Activated CD4-positive, alpha-beta T cell treated with anti-CD3 and anti-CD28 coated beads, Interleukin-10, Interleukin-2, amounts not matched to agents 100 ng/mL and 50 ng/mL, durations not matched to agents 16 hours and 8 hours (primary cell): ENCODE measurements around the gene PRSS36.

ENCODE experiments used
- DNase-seq: peaks from one replicate; pipeline ENCODE4 v3.0.0-alpha.2; 2020

PRSS36 gene

GRCh38 chr16:31094424-31095120 is 55.3 kb downstream of the PRSS36 start, which contains the start of gene VKORC1:
Gene VKORC1, minus strand, starts transcription at chr16:31094797. Its CDS starts 68 bp downstream, at chr16:31094729.
- peak; percentile 97 for DNase-seq

GRCh38 chr16:31094088-31094423 is 55.8 kb downstream of the PRSS36 start:
- DNase-seq = no peak

GRCh38 chr16:31093132-31093703 is 56.6 kb downstream of the PRSS36 start:
- peak; percentile 18 for DNase-seq

GRCh38 chr16:31092330-31092729 is 57.5 kb downstream of the PRSS36 start:
- DNase-seq = no peak

- DNase-seq = no peak
These were observed 59.3 kb downstream of the PRSS36 start for GRCh38 chr16:31090540-31090939.

- no peak for DNase-seq
These were observed 60.7 kb downstream of the PRSS36 start for GRCh38 chr16:31089199-31089598.
